ENCODE measurements around the gene SUOX.
A peak's percentile ranks its signal among the peaks of the same experiment; 100 is the strongest.
"Not testable (repeated sequence)": the region's sequence is repeated elsewhere in the genome, so short reads cannot be mapped to it uniquely, and the experiment has no call there.

SUOX gene

GRCh38 chr12:55996715-55997534 is at the start of gene SUOX:
Gene SUOX (plus strand): TSS chr12:55997276. CDS start chr12:56002222, 4,946 bp downstream.
- DNase-seq: peak; percentile 50 to 58

GRCh38 chr12:55955344-55955743 is 41.7 kb upstream of the SUOX start:
- DNase-seq: no peak

- DNase-seq: peak; percentile 54 to 63
Measured at GRCh38 chr12:55955800-55956508, 41.1 kb upstream of the SUOX start.

- DNase-seq: no peak
Measured at GRCh38 chr12:55957106-55957859, 39.8 kb upstream of the SUOX start.

- no peak for DNase-seq
Measured at GRCh38 chr12:55963760-55964159, 33.3 kb upstream of the SUOX start.

- no peak for DNase-seq
Measured at GRCh38 chr12:55965240-55965639, 31.8 kb upstream of the SUOX start.

- DNase-seq: no peak
Measured at GRCh38 chr12:55965941-55966407, 31.1 kb upstream of the SUOX start, which contains the start of gene PMEL. Gene PMEL (minus strand): TSS chr12:55966042. CDS start chr12:55966011, 31 bp downstream.

GRCh38 chr12:55966408-55967281 is 30.4 kb upstream of the SUOX start, which contains the start of gene CDK2:
Gene CDK2 (plus strand): TSS chr12:55966830. CDS start chr12:55967009, 179 bp downstream.
- DNase-seq: peak; percentile 97 to 98

- DNase-seq: no peak
Measured at GRCh38 chr12:55969356-55969755, 27.7 kb upstream of the SUOX start.

GRCh38 chr12:55970775-55971174 is 26.3 kb upstream of the SUOX start:
- no peak for DNase-seq

- no peak for DNase-seq
Measured at GRCh38 chr12:55972042-55972441, 25.0 kb upstream of the SUOX start.

GRCh38 chr12:55972456-55972855 is 24.6 kb upstream of the SUOX start:
- DNase-seq: no peak

- DNase-seq: no peak
Measured at GRCh38 chr12:55972911-55973598, 24.0 kb upstream of the SUOX start.

GRCh38 chr12:55973599-55974307 is 23.3 kb upstream of the SUOX start, which contains the start of gene RAB5B:
Gene RAB5B (plus strand): TSS chr12:55974078. CDS start chr12:55986961, 12,883 bp downstream.
- peak; percentile 97 to 99 for DNase-seq

- peak; percentile 46 to 57 for DNase-seq
Measured at GRCh38 chr12:55974308-55974730, 22.8 kb upstream of the SUOX start.

- DNase-seq: no peak
Measured at GRCh38 chr12:55978393-55978792, 18.7 kb upstream of the SUOX start.

- DNase-seq: no peak
Measured at GRCh38 chr12:55979069-55979468, 18.0 kb upstream of the SUOX start.

GRCh38 chr12:55981882-55982281 is 15.2 kb upstream of the SUOX start:
- not testable (repeated sequence) for DNase-seq

- no peak for DNase-seq
Measured at GRCh38 chr12:55982319-55982936, 14.6 kb upstream of the SUOX start.
